B cell (primary cell): Measurements from ENCODE around the gene ATIC. TPM values are rescaled to one million over a fixed set of nuclear protein-coding genes. Genes with fewer than 3 reads are reported as not detected.

Experiments used
- ATAC-seq: fragments of 200-7000 bp; cut with Tn5 transposase; one replicate; pipeline ENCODE4 v1.10.0; 2021; ENCODE audit warnings: low read depth, mild to moderate bottlenecking, moderate number of reproducible peaks, moderate library complexity
- CTCF ChIA-PET: fragments of 350-600 bp; sonication (Branson Sonifier 250); formaldehyde crosslinking; loops from one replicate; lab custom pipeline; 2021; ENCODE audit warnings: antibody characterized with exemption, inconsistent platforms; lab: Charles Lee
- POLR2A ChIA-PET: fragments of 350-600 bp; sonication (Branson Sonifier 250); formaldehyde crosslinking; loops from one replicate; lab custom pipeline; 2021; ENCODE audit warnings: antibody characterized with exemption; lab: Charles Lee
- DNase-seq: peaks from one replicate; pipeline ENCODE4 v3.0.0; 2013
- H2AFZ ChIP-seq: 2 replicates; pipeline ENCODE4 v1.6.1; 2012; ENCODE audit warnings: mild to moderate bottlenecking, low read depth, low read length; ENCODE audit not compliant: insufficient read depth, poor library complexity, severe bottlenecking
- H3K27ac ChIP-seq, 2 donors: 1 replicate in 1 of 2; 2 replicates in 1 of 2; pipeline ENCODE4 v1.5.1; 2012 to 2013; ENCODE audit warnings: low read length in 2 of 2, mild to moderate bottlenecking in 2 of 2, moderate library complexity in 1 of 2
- H3K27me3 ChIP-seq, 4 experiments: fragments of 200-600 bp in 1 of 4; sonication (generic) in 1 of 4; replicated peaks in 1 of 4; 1 replicate in 2 of 4; 2 replicates in 2 of 4; pipeline versions ENCODE4 v1.6.1 to v1.7.0; 2013 to 2016; ENCODE audit warnings: low read length in 3 of 4, mild to moderate bottlenecking in 2 of 4, mixed read lengths in 1 of 4, moderate library complexity in 1 of 4; ENCODE audit not compliant: insufficient read depth in 4 of 4, control insufficient read depth in 3 of 4; ENCODE audit errors: control extremely low read depth in 1 of 4
- H3K36me3 ChIP-seq, 2 experiments: replicated peaks in 1 of 2; 1 replicate in 1 of 2; 2 replicates in 1 of 2; pipeline versions ENCODE4 v1.6.1 to v1.7.1; 2013; ENCODE audit warnings: low read length in 1 of 2; ENCODE audit not compliant: insufficient read depth in 2 of 2, control insufficient read depth in 1 of 2; ENCODE audit errors: control extremely low read depth in 1 of 2, extremely low read depth in 1 of 2
- H3K4me1 ChIP-seq, 2 donors: fragments of 200-600 bp in 1 of 2; sonication (generic) in 1 of 2; 1 replicate in 1 of 2; 2 replicates in 1 of 2; pipeline versions ENCODE4 v1.5.1 to v1.6.1; 2013 to 2017; ENCODE audit warnings: low read length in 2 of 2; ENCODE audit not compliant: control insufficient read depth in 2 of 2, insufficient read depth in 2 of 2
- H3K4me2 ChIP-seq: replicated peaks from 2 replicates; pipeline ENCODE3; 2012; ENCODE audit warnings: mild to moderate bottlenecking, low read depth, low read length; ENCODE audit not compliant: poor library complexity, severe bottlenecking
- H3K4me3 ChIP-seq, 5 experiments: fragments of 200-600 bp in 1 of 5; sonication (generic) in 1 of 5; 1 replicate in 3 of 5; 2 replicates in 2 of 5; pipeline versions ENCODE4 v1.5.1 to v1.7.0; 2011 to 2016; ENCODE audit warnings: low read length in 4 of 5, mild to moderate bottlenecking in 4 of 5, low read depth in 2 of 5, control low read depth in 1 of 5, moderate library complexity in 1 of 5; ENCODE audit not compliant: insufficient read depth in 1 of 5; ENCODE audit errors: control extremely low read depth in 1 of 5, extremely low read depth in 1 of 5
- H3K79me2 ChIP-seq: fragments of 200-600 bp; sonication (generic); one replicate; pipeline ENCODE4 v1.6.0; 2016; ENCODE audit warnings: low read length; ENCODE audit not compliant: control insufficient read depth, insufficient read depth
- H3K9ac ChIP-seq: fragments of 200-600 bp; sonication (generic); 2 replicates; pipeline ENCODE4 v1.6.1; 2017; ENCODE audit warnings: mild to moderate bottlenecking, low read length, moderate library complexity
- H3K9me3 ChIP-seq, 3 donors: one replicate each; pipeline versions ENCODE4 v1.6.1 to v1.7.1; 2013; ENCODE audit warnings: low read length in 2 of 3; ENCODE audit not compliant: control insufficient read depth in 2 of 3, insufficient read depth in 1 of 3; ENCODE audit errors: control extremely low read depth in 1 of 3
- H4K20me1 ChIP-seq: 2 replicates; pipeline ENCODE4 v1.6.0; 2012; ENCODE audit warnings: mild to moderate bottlenecking, low read length; ENCODE audit not compliant: insufficient read depth, control insufficient read depth, poor library complexity, severe bottlenecking
- H3K27ac Mint-ChIP-seq: one replicate; pipeline ENCODE4 v1.8.0; 2021; ENCODE audit warnings: mixed read lengths
- H3K27me3 Mint-ChIP-seq: one replicate; pipeline ENCODE4 v1.8.0; 2021; ENCODE audit warnings: mixed read lengths
- H3K4me1 Mint-ChIP-seq: one replicate; pipeline ENCODE4 v1.8.0; 2021; ENCODE audit warnings: mixed read lengths
- H3K4me3 Mint-ChIP-seq: one replicate; pipeline ENCODE4 v1.8.0; 2021; ENCODE audit warnings: mixed read lengths
- H3K9me3 Mint-ChIP-seq: one replicate; pipeline ENCODE4 v1.8.0; 2022; ENCODE audit warnings: mixed read lengths; ENCODE audit not compliant: insufficient read depth
- EZH2 ChIP-seq: IDR thresholded peaks from 2 replicates; pipeline ENCODE4 v1.6.1; 2012; ENCODE audit warnings: borderline replicate concordance, low read depth, mild to moderate bottlenecking, moderate library complexity, low read length; ENCODE audit not compliant: insufficient read depth, poor library complexity, severe bottlenecking
- WGBS: methylation state at CpG from one replicate; pipeline ENCODE4 v1.1.5; 2013; ENCODE audit warnings: missing lambda C conversion rate; ENCODE audit not compliant: insufficient coverage; 5-methylcytosine and 5-hydroxymethylcytosine counted together
- intact Hi-C: fragments of 100-400 bp; cut with micrococcal nuclease; formaldehyde crosslinking; loops from one replicate; pipeline ENCODE4 v1.10.0; 2022
- polyA plus RNA-seq: library from polyadenylated mRNA; depleted of rRNA; stranded (reverse); fragments of >200 nt; gene quantifications from 2 replicates; pipeline ENCODE4 v1.2.3, GENCODE V29; 2012
- total RNA-seq, 2 donors: library from RNA; stranded (reverse); fragments of 120-200 nt in 1 of 2; gene quantifications; 1 replicate in 1 of 2; 2 replicates in 1 of 2; pipeline versions ENCODE4 v1.2.3 to v1.2.4, GENCODE V29; 2013 to 2022
- TF ChIP-seq, protein P1 (sequence below): fragments of 200-600 bp; IDR thresholded peaks from one replicate; pipeline ENCODE4 v1.8.0; 2022; ENCODE audit warnings: antibody characterized with exemption, mild to moderate bottlenecking

ATIC gene
- total and polyA plus RNA-seq, 2 donors (not counting 1 experiment from before 2014, with no cell fraction given), result 55.4 to 80.4 TPM

DNA sequence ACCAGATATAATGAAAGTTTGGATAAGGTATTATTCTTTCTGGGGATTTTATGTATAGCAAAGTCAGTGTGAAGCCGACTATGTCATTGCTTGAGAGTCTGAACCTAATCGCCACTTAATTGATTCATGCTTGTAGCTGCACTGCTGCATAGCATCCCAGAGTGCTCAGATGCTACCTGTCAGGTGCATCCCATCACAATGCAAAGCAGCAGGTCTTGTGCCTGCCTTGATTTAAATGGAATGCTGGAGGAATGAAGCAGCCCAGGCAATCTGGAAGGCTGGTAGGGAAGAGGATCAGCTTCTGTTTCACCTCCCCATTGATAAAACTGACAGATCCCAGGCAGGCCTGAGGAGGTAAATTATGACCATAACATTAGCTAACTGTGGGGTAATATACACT, 40.4 kb upstream of the ATIC start:
- no peaks in the 10 kb centered on the region for H3K36me3 ChIP-seq
- no peaks in the 10 kb centered on the region for H4K20me1 ChIP-seq
- ATAC-seq, result no peak
- no peak overlapping the region for H3K27ac ChIP-seq
- Mint-ChIP-seq H3K9me3 (no peaks in the 10 kb centered on the region), H3K27me3 (peaks cover 4% of the 10 kb centered on the region), H3K4me1 (no peaks in the 10 kb centered on the region), H3K27ac (no peak overlapping the region), H3K4me3 (no peak overlapping the region)
- H2AFZ ChIP-seq, result no peak overlapping the region
- intact Hi-C loops, result loop anchor here (2.0 to 5.0 kb wide), 2 partner anchors 649 to 1464 kb away; no protein-coding TSS in a partner anchor
- TF ChIP-seq, protein P1, sequence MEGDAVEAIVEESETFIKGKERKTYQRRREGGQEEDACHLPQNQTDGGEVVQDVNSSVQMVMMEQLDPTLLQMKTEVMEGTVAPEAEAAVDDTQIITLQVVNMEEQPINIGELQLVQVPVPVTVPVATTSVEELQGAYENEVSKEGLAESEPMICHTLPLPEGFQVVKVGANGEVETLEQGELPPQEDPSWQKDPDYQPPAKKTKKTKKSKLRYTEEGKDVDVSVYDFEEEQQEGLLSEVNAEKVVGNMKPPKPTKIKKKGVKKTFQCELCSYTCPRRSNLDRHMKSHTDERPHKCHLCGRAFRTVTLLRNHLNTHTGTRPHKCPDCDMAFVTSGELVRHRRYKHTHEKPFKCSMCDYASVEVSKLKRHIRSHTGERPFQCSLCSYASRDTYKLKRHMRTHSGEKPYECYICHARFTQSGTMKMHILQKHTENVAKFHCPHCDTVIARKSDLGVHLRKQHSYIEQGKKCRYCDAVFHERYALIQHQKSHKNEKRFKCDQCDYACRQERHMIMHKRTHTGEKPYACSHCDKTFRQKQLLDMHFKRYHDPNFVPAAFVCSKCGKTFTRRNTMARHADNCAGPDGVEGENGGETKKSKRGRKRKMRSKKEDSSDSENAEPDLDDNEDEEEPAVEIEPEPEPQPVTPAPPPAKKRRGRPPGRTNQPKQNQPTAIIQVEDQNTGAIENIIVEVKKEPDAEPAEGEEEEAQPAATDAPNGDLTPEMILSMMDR, result no peak
- no peak for TF ChIP-seq EZH2
- ChIA-PET POLR2A (no interaction called here), CTCF (interaction anchor here (1.2 kb wide), 1 partner anchor 12 kb away, joined by 3 read pairs; no protein-coding TSS in a partner anchor)
- no peaks in the 10 kb centered on the region for H3K4me1 ChIP-seq
- 100% methylated on average over 2 of the region's 2 CpGs for WGBS
- DNase-seq, result no peak
- H3K9me3 ChIP-seq, result no peaks in the 10 kb centered on the region
- H3K27me3 ChIP-seq, result no peaks in the 10 kb centered on the region
- no peak overlapping the region for H3K9ac ChIP-seq
- no peaks in the 10 kb centered on the region for H3K79me2 ChIP-seq
- H3K4me3 ChIP-seq, result no peak overlapping the region
- H3K4me2 ChIP-seq, result no peak overlapping the region

DNA sequence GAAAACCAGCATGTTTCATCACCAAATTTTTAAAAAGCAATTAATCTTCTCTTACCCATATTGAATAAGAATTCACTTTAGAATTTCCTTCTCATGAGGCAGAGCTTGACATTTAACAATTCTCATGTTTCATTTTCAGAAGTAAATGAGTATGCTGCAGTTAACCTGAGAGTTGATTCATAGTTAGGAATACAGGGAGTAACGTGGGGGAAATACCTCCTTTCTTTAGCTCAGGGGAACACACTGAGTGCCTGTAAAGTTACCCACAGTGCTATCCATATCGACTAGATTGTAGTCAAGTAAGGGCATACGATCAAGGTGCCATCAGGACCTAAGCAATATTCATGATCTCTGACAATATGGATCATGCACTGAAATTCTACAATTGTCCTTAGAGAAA, 38.9 kb upstream of the ATIC start:
- H3K9me3 Mint-ChIP-seq, result no peaks in the 10 kb centered on the region
- H3K27ac Mint-ChIP-seq, result no peak overlapping the region
- Histone ChIP-seq H3K4me3 (no peak overlapping the region), H3K27me3 (no peaks in the 10 kb centered on the region), H3K79me2 (no peaks in the 10 kb centered on the region), H3K27ac (no peak overlapping the region), H3K9me3 (no peaks in the 10 kb centered on the region), H2AFZ (no peak overlapping the region), H3K9ac (no peak overlapping the region), H3K36me3 (no peaks in the 10 kb centered on the region), H4K20me1 (no peaks in the 10 kb centered on the region), H3K4me2 (no peak overlapping the region), H3K4me1 (no peaks in the 10 kb centered on the region)
- H3K4me3 Mint-ChIP-seq, result no peak overlapping the region
- WGBS, result 97% methylated on average over 3 of the region's 3 CpGs
- intact Hi-C loops, result loop anchor here (5.0 kb wide), 1 partner anchor 1466 kb away; no protein-coding TSS in a partner anchor
- TF ChIP-seq, protein P1, result no peak
- TF ChIP-seq EZH2, result no peak
- peaks cover 6% of the 10 kb centered on the region for H3K27me3 Mint-ChIP-seq
- CTCF ChIA-PET, result no interaction called here
- POLR2A ChIA-PET, result no interaction called here
- no peak for DNase-seq
- ATAC-seq, result no peak
- no peaks in the 10 kb centered on the region for H3K4me1 Mint-ChIP-seq
